GM19397 (cell line): ENCODE results near the gene TRIM59.
"Not testable (repeated sequence)": the region's sequence is repeated elsewhere in the genome, so short reads cannot be mapped to it uniquely, and the experiment has no call there.

Experiments
- ATAC-seq: cut with Tn5 transposase; IDR thresholded peaks from one replicate; pipeline ENCODE4 v1.9.1; 2021; ENCODE audit warnings: mild to moderate bottlenecking, moderate library complexity; ENCODE audit not compliant: unreplicated experiment

Gene TRIM59

GRCh38 chr3:160458151-160458550 lies 8.6 kb upstream of the TRIM59 start:
- ATAC-seq: no peak

GRCh38 chr3:160455846-160456245 lies 6.3 kb upstream of the TRIM59 start:
- ATAC-seq: no peak

GRCh38 chr3:160454995-160455394 lies 5.4 kb upstream of the TRIM59 start:
- no peak for ATAC-seq

- not testable (repeated sequence) for ATAC-seq
Measured at GRCh38 chr3:160452251-160452650, 2.7 kb upstream of the TRIM59 start.

- no peak for ATAC-seq
Measured at GRCh38 chr3:160451602-160452001, 2.0 kb upstream of the TRIM59 start.

- no peak for ATAC-seq
Measured at GRCh38 chr3:160450846-160451245, 1.3 kb upstream of the TRIM59 start.

GRCh38 chr3:160448845-160449635 lies 546 bp downstream of the TRIM59 start:
- ATAC-seq: peak; percentile 31

GRCh38 chr3:160447544-160447943 lies 2.0 kb downstream of the TRIM59 start:
- no peak for ATAC-seq

- ATAC-seq: no peak
Measured at GRCh38 chr3:160446522-160447056, 3.0 kb downstream of the TRIM59 start.

- ATAC-seq: no peak
Measured at GRCh38 chr3:160445854-160446253, 3.7 kb downstream of the TRIM59 start.

GRCh38 chr3:160444411-160444810 lies 5.2 kb downstream of the TRIM59 start:
- ATAC-seq: no peak

GRCh38 chr3:160440687-160441086 lies 8.9 kb downstream of the TRIM59 start:
- no peak for ATAC-seq

GRCh38 chr3:160437083-160437455 lies 12.5 kb downstream of the TRIM59 start:
- no peak for ATAC-seq

- ATAC-seq: no peak
Measured at GRCh38 chr3:160435747-160436146, 13.8 kb downstream of the TRIM59 start.

- ATAC-seq: no peak
Measured at GRCh38 chr3:160435095-160435494, 14.5 kb downstream of the TRIM59 start.

GRCh38 chr3:160434071-160434470 lies 15.5 kb downstream of the TRIM59 start:
- ATAC-seq: no peak

- no peak for ATAC-seq
Measured at GRCh38 chr3:160427832-160428424, 21.7 kb downstream of the TRIM59 start.

- ATAC-seq: no peak
Measured at GRCh38 chr3:160417311-160417710, 32.3 kb downstream of the TRIM59 start.

- ATAC-seq: no peak
Measured at GRCh38 chr3:160413613-160414248, 35.9 kb downstream of the TRIM59 start.

- ATAC-seq: no peak
Measured at GRCh38 chr3:160412477-160412876, 37.1 kb downstream of the TRIM59 start.

- ATAC-seq: no peak
Measured at GRCh38 chr3:160409812-160410610, 39.6 kb downstream of the TRIM59 start.
